GM19467 (cell line): ENCODE measurements around the gene SLC17A7.
"Not testable (repeated sequence)": the region's sequence is repeated elsewhere in the genome, so short reads cannot be mapped to it uniquely, and the experiment has no call there.

Experiments
- ATAC-seq: cut with Tn5 transposase; IDR thresholded peaks from one replicate; pipeline ENCODE4 v1.9.1; 2021; ENCODE audit warnings: mild to moderate bottlenecking, moderate library complexity; ENCODE audit not compliant: unreplicated experiment

Gene SLC17A7

GRCh38 chr19:49445997-49446396 is 4.7 kb upstream of the SLC17A7 start:
- no peak for ATAC-seq

GRCh38 chr19:49444100-49444700 is 2.9 kb upstream of the SLC17A7 start:
- ATAC-seq: not testable (repeated sequence)

- ATAC-seq: peak; percentile 79
Measured at GRCh38 chr19:49443366-49444099, 2.2 kb upstream of the SLC17A7 start.

GRCh38 chr19:49442771-49443365 is 1.5 kb upstream of the SLC17A7 start:
- peak; percentile 15 for ATAC-seq

- ATAC-seq: no peak
Measured at GRCh38 chr19:49442354-49442753, 1.0 kb upstream of the SLC17A7 start.

- ATAC-seq: no peak
Measured at GRCh38 chr19:49441960-49442350, 628 bp upstream of the SLC17A7 start.

GRCh38 chr19:49440439-49441209 is 703 bp downstream of the SLC17A7 start:
- no peak for ATAC-seq

GRCh38 chr19:49439836-49440235 is 1.5 kb downstream of the SLC17A7 start:
- ATAC-seq: no peak

- no peak for ATAC-seq
Measured at GRCh38 chr19:49438261-49438660, 3.1 kb downstream of the SLC17A7 start.

- ATAC-seq: no peak
Measured at GRCh38 chr19:49437231-49437630, 4.1 kb downstream of the SLC17A7 start.

GRCh38 chr19:49436381-49437017 is 4.8 kb downstream of the SLC17A7 start:
- ATAC-seq: no peak

- ATAC-seq: no peak
Measured at GRCh38 chr19:49435670-49436069, 5.7 kb downstream of the SLC17A7 start.

- ATAC-seq: no peak
Measured at GRCh38 chr19:49434907-49435583, 6.3 kb downstream of the SLC17A7 start.

GRCh38 chr19:49433240-49433901 is 8.0 kb downstream of the SLC17A7 start:
- no peak for ATAC-seq

- no peak for ATAC-seq
Measured at GRCh38 chr19:49432141-49433073, 8.9 kb downstream of the SLC17A7 start.

- ATAC-seq: no peak
Measured at GRCh38 chr19:49431330-49431749, 10.0 kb downstream of the SLC17A7 start.

- no peak for ATAC-seq
Measured at GRCh38 chr19:49430678-49431329, 10.5 kb downstream of the SLC17A7 start.

- no peak for ATAC-seq
Measured at GRCh38 chr19:49430172-49430677, 11.1 kb downstream of the SLC17A7 start.
